Right hindlimb (tissue), 1 donor: ENCODE results near the gene SBNO2.

ENCODE experiments used
- DNase-seq: peaks from one replicate; pipeline ENCODE4 v3.0.0-alpha.2; 2018

The SBNO2 gene

DNA sequence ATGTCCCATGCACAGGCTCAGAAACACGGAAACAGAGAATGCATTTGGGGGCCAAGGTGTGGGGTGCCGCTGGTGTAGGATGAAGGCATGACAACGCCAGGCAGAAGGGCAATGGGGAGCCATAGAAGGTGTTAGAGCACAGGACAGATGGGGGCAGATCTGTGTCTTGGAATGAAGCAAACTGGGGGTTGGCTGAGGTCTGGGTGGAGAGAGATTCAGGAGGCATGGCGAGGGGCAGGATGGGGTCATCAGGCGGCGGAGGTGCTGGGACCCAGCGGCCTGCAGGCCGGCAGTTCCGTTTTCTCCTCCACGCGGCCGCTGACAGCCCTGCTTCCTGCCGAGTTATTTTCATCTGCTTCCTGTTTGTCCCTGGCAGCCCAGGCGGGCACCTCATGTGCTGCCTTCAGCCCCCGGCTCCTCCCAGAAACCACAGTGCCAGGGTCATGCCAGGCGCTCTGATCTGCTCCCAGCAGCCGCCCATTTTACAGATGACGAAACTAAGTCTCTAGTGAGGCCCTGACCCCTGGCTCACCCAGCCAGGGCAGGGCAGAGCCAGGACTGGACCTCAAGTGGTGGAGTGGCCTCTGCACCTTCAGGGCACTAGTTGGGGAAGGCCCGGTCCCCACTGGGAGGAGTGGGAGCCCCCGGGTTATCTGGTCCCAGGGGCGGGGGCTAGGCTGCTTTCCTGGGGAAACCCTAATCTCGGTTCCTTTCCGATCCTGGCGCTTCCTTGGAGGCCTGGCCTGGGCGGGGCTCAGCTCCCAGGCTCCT is 104.9 kb downstream of the SBNO2 start:
- DNase-seq = no peak

DNA sequence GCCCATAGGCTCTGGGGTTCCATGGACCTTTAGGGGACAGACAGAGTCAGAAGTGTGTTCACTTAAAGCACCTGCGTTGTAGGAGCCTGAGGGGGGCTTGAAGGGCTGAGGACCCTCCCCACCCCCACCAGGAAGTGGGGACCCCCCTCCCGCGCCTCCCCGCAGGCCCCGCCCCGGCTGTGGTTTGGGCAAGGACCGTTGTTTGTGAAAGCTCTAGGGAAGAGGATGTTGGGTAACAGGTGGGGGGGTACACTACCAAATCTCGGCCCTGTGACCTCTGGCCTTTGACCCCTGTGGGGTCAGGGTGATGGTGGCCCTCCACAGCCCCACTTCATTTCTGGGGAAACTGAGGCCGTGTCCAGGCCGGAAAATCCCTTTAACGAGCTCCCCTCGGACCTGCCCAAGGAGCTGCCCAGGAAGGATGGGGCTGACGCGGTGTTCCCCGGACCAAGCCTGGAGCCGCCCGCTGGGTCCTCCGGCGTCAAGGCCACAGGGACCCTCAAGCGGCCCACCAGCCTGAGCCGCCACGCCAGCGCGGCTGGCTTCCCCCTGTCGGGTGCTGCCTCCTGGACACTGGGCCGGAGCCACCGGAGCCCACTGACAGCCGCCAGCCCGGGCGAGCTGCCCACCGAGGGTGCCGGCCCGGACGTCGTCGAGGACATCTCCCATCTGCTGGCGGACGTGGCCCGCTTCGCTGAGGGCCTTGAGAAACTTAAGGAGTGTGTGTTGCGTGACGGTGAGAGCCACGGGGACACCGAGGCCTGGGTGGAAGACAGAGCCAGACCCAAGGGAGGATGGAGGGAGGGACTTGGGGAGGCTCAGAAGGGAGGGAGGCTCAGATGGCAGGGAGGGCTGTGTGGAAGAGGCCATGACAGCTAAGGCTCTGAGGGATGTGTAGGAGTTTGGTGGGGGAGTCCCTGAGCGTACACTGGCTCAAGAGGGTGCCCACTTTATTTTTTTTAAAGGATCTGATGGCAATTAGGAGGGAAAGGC is 105.8 kb downstream of the SBNO2 start:
- no peak for DNase-seq

- no peak for DNase-seq
These were observed 106.6 kb downstream of the SBNO2 start for GRCh38 chr19:1067341-1067957.

- DNase-seq = no peak
These were observed 107.2 kb downstream of the SBNO2 start, which contains the start of gene ARHGAP45 for GRCh38 chr19:1066748-1067340. TSS of gene ARHGAP45 (plus strand) at chr19:1067167. CDS start at chr19:1067406, 239 bp downstream.

DNA sequence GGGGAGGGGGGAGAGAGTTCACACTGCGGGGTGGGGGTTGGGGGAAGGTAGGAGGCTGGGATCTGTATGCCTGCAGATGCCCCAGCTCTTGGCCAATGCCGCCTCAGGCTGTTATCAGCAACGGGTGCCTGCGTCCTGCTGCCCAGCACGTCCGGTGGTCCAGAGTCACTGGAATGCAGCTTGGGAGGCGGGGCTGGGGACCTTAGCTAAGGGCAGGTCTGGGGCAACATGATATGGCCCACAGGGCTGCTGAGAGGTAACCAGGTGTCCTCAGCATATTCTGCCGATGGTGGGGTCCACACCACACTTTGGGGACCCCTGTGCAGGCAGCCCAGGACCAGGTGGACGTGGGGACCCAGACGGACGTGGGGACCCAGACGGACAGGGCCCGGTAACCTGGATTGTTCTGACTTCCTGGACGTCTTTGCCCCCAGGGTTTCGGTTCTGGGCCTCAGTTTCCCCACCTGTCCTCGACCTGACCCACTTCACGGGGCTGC is 107.8 kb downstream of the SBNO2 start:
- DNase-seq = no peak

- no peak for DNase-seq
These were observed 108.4 kb downstream of the SBNO2 start for GRCh38 chr19:1065606-1066109.

- DNase-seq = peak; percentile 70
These were observed 109.1 kb downstream of the SBNO2 start for GRCh38 chr19:1064661-1065605.

DNA sequence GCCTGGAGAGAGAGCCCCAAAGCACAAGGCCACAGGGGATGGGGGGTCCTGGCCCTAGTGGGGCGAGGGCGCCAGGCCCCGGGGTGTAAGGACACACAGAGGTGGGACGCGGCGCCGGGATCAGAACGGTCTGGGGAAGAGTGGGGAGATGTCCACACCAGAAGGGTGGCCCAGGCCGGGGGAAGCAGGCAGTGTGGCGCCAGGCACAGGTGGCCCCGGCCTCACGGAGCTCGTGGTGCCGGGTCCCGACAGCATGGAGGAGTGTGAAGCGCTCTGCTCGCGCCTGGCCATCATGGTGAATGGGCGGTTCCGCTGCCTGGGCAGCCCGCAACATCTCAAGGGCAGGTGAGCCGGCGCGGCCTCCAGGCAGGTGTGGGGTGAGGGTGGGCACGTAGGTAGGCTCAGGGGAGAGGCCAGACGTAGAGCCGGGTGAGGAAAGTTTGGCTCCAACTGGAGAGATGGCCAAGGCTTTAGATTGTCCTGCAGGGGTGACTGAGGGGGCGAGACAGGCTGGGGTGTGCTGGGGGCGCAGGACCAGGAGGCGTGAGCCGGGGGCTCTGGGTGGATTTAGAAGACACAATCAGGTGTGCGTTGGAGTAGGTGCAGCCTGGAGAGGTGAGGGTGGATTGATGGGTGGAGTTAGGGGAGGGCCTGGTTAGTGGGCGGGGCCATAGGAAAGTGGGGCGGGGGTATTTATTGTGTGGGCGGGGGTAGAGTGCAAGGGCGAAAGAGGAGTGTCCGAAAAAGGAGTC is 110.0 kb downstream of the SBNO2 start:
- DNase-seq = no peak

DNA sequence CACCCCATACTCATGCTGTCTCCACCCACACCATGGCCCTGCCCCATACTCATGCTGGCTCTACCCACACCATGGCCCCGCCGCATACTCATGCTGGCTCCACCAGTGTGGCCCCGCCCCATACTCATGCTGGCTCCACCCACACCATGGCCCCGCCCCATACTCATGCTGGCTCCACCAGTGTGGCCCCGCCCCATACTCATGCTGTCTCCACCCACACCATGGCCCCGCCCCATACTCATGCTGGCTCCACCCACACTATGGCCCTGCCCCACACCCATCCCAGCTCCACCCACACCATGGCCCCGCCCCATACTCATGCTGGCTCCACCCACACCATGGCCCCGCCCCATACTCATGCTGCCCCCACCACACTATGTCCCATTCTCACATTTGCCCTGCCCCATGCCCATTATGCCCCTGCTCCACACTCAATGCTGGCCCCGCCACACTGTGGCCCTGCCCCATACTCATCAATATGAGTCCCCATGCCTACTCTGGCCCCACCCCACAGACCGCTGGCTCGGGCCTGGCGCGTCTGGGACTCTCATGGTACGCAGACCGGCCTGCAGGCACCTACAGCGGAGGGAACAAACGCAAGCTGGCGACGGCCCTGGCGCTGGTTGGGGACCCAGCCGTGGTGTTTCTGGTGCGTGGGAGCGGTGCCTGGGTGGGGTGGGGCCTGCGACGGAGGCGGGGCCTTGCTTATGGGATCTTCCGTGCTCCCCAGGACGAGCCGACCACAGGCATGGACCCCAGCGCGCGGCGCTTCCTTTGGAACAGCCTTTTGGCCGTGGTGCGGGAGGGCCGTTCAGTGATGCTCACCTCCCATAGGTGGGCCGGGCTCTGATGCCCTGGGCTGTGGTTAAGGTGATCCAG is 110.8 kb downstream of the SBNO2 start:
- DNase-seq = no peak

DNA sequence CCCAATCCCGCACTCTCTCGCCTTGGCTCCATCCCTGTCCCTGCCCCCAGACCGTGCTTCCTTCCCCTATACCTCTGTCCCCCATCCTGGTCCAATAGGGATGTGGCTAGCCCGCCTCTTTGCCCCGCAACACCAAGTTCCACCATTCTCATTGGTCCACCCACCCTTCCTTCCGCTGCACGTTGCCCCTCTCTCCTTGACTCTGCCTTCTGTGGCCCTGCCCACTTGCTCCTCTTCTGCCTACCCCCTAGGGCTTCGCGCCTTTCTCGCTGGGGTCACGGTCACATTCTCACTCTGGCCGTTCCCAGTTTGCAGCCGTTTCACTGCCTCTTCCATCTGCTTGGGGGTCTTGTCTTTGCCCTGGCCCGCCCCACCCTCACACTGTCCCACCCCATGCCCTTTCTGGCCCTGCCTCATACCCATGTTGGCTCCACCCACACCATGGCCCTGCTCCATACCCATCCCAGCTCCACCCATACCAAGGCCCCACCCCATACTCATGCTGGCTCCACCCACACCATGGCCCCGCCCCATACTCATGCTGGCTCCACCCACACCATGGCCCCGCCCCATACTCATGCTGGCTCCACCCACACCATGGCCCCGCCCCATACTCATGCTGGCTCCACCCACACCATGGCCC is 111.6 kb downstream of the SBNO2 start:
- no peak for DNase-seq

DNA sequence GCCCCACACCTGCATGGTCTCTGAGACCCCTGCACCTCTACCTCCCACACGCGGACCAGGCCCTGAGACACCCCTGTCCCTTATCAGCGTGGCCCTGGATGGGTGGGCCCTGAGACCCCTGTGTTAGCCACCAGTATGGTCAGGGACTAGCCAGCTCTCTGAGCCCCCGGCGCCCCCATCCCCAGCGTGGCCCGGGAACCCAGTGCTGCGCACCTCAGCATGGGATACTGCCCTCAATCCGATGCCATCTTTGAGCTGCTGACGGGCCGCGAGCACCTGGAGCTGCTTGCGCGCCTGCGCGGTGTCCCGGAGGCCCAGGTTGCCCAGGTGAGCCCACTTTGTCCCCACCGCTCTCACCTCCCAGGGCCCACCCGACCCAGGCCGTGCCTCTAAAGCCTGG is 112.1 kb downstream of the SBNO2 start:
- DNase-seq = no peak

DNA sequence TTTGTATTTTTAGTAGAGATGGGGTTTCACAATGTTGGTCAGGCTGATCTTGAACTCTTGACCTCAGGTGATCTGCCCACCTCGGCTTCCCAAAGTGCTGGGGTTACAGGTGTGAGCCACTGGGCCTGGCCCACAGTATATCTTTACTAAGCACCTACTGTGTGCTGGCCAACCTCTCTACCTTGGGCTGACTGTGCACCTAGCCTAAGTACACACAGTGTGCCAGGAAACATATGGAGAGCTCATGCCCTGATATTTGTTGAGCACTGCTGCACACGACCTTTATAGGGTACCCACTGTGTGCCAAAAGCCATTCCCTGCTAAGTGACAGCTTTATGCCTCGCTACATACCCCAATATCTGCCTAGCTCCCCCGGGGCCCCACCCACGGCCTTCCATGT is 113.4 kb downstream of the SBNO2 start:
- no peak for DNase-seq

DNA sequence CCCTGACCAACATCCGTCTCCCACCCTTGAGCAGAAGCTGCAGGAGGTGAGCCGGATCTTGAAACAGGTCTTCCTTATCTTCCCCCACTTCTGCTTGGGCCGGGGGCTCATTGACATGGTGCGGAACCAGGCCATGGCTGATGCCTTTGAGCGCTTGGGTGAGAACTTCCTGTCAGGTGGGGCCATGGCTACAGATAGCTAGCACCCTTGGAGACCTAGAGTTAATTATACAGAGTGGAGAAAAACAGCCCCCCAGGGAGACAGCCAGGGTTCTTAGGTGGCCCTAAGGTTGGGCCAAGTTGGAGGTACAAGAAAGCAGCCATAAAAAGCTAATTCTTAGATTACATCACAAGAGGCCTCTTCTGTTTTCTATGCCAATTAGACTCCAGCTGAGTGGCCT is 116.0 kb downstream of the SBNO2 start:
- no peak for DNase-seq
